Dedifferentiated amniotic fluid mesenchymal stem cell (primary cell): ENCODE measurements around the gene COQ2.
"Not testable (repeated sequence)": the region's sequence is repeated elsewhere in the genome, so short reads cannot be mapped to it uniquely, and the experiment has no call there.

Source experiments
- DNase-seq: peaks from one replicate; pipeline ENCODE4 v3.0.0-alpha.2; 2016; ENCODE audit errors: extremely low spot score

COQ2 gene

GRCh38 chr4:83247415-83248357 is 36.9 kb downstream of the COQ2 start:
- DNase-seq: no peak

DNA sequence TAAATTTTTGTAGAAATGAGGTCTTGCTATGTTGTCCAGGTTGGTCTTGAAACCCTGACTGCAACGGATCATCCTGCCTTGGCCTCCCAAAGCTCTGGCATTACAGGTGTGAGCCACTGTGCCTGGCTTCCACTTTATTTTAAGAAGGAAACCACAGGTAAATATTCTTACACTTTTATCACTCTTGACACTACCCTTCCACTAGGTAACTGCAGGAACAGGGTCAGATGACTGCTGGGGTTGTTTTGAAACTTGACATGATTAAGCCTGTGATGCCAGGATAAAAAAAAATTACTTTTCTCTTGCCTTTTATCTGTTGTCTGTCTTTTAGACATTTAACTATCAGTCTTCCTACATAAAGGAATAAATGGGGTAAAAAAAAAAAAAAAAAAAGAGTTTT is 43.5 kb downstream of the COQ2 start:
- DNase-seq: no peak

GRCh38 chr4:83240379-83240875 is 44.2 kb downstream of the COQ2 start:
- DNase-seq: no peak

- no peak for DNase-seq
Observed at GRCh38 chr4:83238393-83239248, 46.0 kb downstream of the COQ2 start.

- DNase-seq: no peak
Observed at GRCh38 chr4:83237591-83237990, 47.0 kb downstream of the COQ2 start.

GRCh38 chr4:83235645-83236133 is 48.9 kb downstream of the COQ2 start:
- not testable (repeated sequence) for DNase-seq

GRCh38 chr4:83234902-83235644 is 49.5 kb downstream of the COQ2 start:
- DNase-seq: no peak

DNA sequence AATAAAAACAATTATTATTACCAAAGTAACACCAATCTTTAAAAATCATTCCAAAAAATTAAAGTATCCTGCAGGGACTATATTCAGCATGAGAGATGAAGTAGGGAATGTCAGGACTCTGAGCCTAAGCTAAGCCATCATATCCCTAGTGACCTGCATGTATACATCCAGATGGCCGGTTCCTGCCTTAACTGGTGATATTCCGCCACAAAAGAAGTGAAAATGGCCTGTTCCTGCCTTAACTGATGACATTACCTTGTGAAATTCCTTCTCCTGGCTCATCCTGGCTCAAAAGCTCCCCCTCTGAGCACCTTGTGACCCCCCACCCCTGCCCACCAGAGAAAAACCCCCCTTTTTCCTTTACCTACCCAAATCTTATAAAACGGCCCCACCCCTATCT is 50.2 kb downstream of the COQ2 start:
- DNase-seq: not testable (repeated sequence)

DNA sequence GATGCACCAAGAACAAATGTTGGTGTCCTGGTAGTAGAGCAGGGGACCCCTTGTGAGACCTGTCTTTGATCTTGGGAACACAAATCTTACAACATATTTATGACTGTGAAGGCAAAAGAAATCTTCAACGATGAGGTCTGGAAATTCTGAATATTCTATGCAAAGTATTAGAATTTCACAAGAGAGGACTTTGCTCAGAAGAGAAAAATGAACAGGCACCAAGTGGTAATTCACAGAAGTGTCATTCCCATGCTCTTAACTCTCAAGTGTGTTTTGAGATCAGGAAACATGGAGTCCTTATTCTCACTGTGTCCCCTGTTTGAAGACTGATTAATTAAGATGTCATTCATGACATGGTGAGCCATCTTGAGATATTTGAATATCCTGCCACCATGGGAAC is 52.5 kb downstream of the COQ2 start:
- DNase-seq: no peak

DNA sequence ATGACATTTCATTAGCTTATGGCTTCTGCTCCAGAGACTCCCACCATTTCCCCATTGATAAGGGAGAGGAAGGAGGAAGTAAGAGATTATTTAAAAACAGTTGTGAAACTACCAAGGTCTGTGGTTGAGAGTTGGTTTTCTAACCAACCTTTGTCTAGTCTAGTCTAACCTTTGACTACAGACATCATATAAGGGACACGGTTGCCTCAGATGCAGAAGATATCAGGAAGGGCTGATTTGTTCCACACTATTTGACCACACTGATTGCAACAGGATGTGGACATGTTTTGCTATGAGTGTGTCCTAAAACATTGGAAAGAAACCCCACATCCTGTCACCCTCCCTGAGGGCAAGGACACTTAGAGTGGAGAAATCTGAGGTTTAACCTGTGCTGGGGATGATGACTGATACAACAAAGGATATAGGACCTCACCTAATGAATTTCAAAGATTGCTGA is 53.0 kb downstream of the COQ2 start:
- DNase-seq: no peak

DNA sequence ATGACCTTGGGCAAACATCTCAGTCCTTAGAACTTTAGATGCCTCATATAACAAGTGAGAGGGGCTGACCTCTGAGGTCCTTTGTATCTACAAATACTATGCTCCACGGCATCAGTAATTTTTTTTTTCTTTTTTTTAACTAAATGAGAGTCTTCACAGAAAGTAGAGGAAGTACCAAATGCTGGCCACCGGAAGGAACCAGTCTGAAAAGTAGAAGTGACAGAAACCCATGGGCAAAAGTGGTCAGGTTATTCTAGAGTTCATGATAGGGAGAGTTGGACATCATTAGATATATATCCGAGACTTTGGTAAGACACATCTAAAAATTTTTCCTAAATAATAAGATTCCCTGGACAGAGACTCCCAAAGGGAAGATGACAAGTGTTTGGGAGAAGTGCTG is 53.7 kb downstream of the COQ2 start:
- no peak for DNase-seq

- no peak for DNase-seq
Observed at GRCh38 chr4:83229791-83230190, 54.8 kb downstream of the COQ2 start.

GRCh38 chr4:83228231-83228630 is 56.4 kb downstream of the COQ2 start:
- DNase-seq: no peak

- no peak for DNase-seq
Observed at GRCh38 chr4:83224502-83225197, 59.9 kb downstream of the COQ2 start.

- DNase-seq: no peak
Observed at GRCh38 chr4:83223781-83224180, 60.8 kb downstream of the COQ2 start.

DNA sequence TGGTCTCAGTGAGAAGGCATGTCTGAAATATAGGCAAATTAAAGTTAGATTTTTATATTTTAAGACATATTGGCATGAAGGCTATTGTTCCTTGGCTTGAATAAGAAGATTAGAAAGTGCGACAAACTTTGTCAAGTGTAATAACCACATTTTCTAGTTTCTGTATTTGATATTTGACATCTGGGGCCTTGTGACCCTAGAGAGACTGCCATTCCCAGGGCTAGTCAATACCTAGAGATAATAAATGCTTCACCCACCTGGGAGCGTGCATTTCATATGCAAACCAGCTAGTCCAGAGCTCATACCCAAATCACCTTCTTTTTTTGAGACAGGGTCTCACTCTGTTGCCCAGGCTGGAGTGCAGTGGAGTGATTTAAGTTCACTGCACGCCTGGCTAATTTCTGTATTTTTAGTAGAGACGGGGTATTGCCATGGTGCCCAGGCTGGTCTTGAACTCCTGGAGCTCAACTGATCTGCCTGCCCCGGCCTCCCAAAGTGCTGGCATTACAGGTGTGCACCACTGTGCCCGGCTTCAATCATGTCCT is 62.6 kb downstream of the COQ2 start:
- no peak for DNase-seq

GRCh38 chr4:83219344-83220331 is 65.0 kb downstream of the COQ2 start:
- no peak for DNase-seq

- DNase-seq: no peak
Observed at GRCh38 chr4:83217721-83218522, 66.7 kb downstream of the COQ2 start.
